Nephron (organoid): Measurements from ENCODE around the gene USP30.
A peak's percentile ranks its signal among the peaks of the same experiment; 100 is the strongest.
"Not testable (repeated sequence)": the region's sequence is repeated elsewhere in the genome, so short reads cannot be mapped to it uniquely, and the experiment has no call there.

Source experiments
- H3K27ac Mint-ChIP-seq, 3 experiments: 2 replicates each; pipeline ENCODE4 v1.8.0; 2020; ENCODE audit warnings: mixed read lengths in 3 of 3, mild to moderate bottlenecking in 2 of 3, moderate library complexity in 1 of 3
- H3K27me3 Mint-ChIP-seq: 2 replicates; pipeline ENCODE4 v1.8.0; 2021; ENCODE audit warnings: low read depth, mild to moderate bottlenecking, moderate library complexity, mixed read lengths
- H3K36me3 Mint-ChIP-seq: 2 replicates; pipeline ENCODE4 v1.8.0; 2020; ENCODE audit warnings: low read depth, mixed read lengths
- H3K4me1 Mint-ChIP-seq: 2 replicates; pipeline ENCODE4 v1.8.0; 2020; ENCODE audit warnings: mixed read lengths
- H3K4me3 Mint-ChIP-seq, 3 experiments: 2 replicates each; pipeline ENCODE4 v1.8.0; 2020; ENCODE audit warnings: mild to moderate bottlenecking in 3 of 3, mixed read lengths in 3 of 3, moderate library complexity in 2 of 3
- H3K9me3 Mint-ChIP-seq: 2 replicates; pipeline ENCODE4 v1.8.0; 2020; ENCODE audit warnings: mixed read lengths
- TF ChIP-seq, protein P1 (sequence below), 3 experiments: fragments of 200-600 bp; sonication (generic); IDR thresholded peaks; one replicate each; pipeline ENCODE4 v1.5.0; 2021; ENCODE audit warnings: antibody characterized with exemption in 3 of 3; ENCODE audit not compliant: unreplicated experiment in 3 of 3

USP30 gene

DNA sequence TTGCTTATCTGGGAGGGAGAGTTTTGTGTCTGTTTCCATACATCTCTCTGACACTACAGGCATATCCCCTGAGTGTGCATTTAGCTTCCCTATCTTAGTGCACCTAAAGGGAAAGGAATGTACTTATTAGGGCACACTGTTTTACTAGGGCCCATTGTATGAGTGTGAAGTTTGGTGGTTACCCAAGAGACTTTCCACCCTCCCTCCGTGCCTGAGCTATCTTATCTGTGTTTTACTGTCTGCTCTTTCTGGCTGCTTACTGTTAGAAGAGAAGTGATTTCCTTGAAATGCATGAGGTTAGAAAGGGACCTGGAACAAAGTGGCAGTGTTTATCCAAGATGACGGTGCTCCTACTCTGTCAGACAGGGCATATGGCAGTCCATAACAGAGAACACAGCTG is 23.0 kb upstream of the USP30 start:
- Mint-ChIP-seq H3K27ac (no peak overlapping the region), H3K36me3 (no peaks in the 10 kb centered on the region), H3K4me1 (peaks cover 15% of the 10 kb centered on the region), H3K27me3 (peaks cover 7% of the 10 kb centered on the region), H3K4me3 (no peak overlapping the region), H3K9me3 (no peaks in the 10 kb centered on the region)
- TF ChIP-seq, protein P1, sequence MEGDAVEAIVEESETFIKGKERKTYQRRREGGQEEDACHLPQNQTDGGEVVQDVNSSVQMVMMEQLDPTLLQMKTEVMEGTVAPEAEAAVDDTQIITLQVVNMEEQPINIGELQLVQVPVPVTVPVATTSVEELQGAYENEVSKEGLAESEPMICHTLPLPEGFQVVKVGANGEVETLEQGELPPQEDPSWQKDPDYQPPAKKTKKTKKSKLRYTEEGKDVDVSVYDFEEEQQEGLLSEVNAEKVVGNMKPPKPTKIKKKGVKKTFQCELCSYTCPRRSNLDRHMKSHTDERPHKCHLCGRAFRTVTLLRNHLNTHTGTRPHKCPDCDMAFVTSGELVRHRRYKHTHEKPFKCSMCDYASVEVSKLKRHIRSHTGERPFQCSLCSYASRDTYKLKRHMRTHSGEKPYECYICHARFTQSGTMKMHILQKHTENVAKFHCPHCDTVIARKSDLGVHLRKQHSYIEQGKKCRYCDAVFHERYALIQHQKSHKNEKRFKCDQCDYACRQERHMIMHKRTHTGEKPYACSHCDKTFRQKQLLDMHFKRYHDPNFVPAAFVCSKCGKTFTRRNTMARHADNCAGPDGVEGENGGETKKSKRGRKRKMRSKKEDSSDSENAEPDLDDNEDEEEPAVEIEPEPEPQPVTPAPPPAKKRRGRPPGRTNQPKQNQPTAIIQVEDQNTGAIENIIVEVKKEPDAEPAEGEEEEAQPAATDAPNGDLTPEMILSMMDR (IDR thresholded peaks at IDR 0.05; ENCODE audit: unreplicated experiment in 3 of 3) = no peak

DNA sequence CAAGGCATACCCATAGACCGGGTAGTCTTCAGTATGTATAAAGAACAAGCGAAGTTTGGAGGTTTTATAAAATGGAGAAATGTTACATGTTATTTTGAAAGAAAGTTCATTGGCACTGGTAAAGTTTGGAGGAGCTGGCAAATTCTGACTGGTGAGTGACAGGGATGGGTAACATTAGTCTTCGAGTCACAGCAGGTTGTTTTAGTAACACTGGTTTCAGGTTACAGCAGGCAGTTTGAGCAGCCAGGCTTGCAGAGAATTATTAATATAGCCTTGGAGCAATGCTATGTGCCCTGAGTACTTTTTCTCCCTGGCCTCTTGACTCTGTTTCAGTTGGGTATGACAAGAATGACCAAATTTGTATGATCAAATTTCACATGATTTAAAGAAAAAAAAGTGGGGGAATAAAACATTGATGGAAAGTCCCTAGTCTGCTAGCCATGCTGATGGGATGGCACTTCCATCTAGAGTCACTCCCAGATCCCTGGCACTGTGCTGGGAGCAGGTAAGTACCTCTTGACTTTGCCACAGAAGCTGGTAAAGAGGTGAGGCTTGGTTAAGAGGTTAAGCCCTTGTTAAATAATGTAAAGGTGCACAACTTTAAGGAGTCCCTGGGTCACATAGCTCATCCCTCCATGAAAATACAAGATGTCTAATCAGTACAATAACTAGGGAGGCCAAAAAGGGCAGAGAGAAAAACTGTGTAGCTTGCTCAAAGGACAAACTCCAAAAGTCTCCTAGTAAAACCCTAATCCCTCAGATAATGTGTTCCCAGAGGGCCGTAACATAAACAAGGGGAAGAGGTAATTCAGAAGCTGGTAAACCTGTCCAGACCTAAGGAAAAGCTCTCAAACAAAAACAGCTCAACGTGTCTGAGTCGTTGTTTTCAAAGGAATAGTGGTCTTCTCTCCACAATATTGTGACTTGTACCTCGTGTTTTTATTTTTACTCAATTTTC is 18.9 kb upstream of the USP30 start:
- peak overlapping the region in 1 of 3 experiments; percentile 39 for H3K27ac Mint-ChIP-seq
- peaks cover 6% of the 10 kb centered on the region for H3K9me3 Mint-ChIP-seq
- TF ChIP-seq, protein P1 (IDR thresholded peaks at IDR 0.05; ENCODE audit: unreplicated experiment in 3 of 3) = no peak
- H3K4me1 Mint-ChIP-seq = peaks cover 7% of the 10 kb centered on the region
- H3K27me3 Mint-ChIP-seq = peaks cover 7% of the 10 kb centered on the region
- H3K4me3 Mint-ChIP-seq = no peak overlapping the region
- no peaks in the 10 kb centered on the region for H3K36me3 Mint-ChIP-seq

DNA sequence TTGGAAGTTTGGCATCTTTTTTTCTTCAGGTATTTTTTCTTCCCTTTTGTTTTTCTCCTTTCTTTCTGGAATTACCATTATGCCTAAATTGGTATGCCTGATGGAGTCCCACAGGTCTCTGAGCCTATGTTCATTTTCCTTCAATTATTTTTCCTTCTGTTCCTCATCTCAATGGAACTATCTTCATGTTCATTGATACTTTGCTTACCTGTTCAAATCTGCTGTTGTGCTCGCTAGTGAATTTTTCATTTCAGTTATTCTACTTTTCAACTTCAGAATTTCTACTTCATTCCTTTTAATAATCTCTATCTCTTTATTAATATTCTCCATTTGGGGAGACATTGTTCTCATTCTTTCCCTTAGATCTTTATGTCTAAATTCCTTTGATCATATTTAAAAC is 15.4 kb upstream of the USP30 start:
- no peak overlapping the region for H3K4me3 Mint-ChIP-seq
- no peak overlapping the region for H3K27ac Mint-ChIP-seq
- no peaks in the 10 kb centered on the region for H3K27me3 Mint-ChIP-seq
- H3K4me1 Mint-ChIP-seq = peaks cover 7% of the 10 kb centered on the region
- TF ChIP-seq, protein P1 (IDR thresholded peaks at IDR 0.05; ENCODE audit: unreplicated experiment in 3 of 3) = no peak
- peaks cover 11% of the 10 kb centered on the region for H3K9me3 Mint-ChIP-seq
- H3K36me3 Mint-ChIP-seq = no peaks in the 10 kb centered on the region

DNA sequence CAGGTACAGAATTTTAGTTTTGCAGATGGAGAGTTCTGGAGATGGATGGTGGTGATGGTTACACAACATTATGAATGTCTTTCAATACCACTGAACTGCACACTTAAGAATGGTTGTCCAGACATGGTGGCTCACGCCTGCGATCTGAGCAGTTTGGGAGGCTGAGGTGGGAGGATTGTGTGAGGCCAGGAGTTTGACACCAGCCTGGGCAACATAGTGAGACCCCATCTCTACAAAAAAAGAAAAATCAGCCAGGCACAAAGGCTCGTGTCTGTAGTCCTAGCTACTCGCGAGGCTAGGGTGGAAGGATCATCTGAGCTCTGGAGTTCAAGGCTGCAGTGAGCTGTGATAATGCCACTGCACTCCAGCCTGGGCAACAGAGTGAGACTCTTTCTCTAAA is 8.1 kb upstream of the USP30 start:
- TF ChIP-seq, protein P1 (IDR thresholded peaks at IDR 0.05; ENCODE audit: unreplicated experiment in 3 of 3) = no peak
- H3K9me3 Mint-ChIP-seq = peaks cover 3% of the 10 kb centered on the region
- H3K27me3 Mint-ChIP-seq = peaks cover 10% of the 10 kb centered on the region
- H3K4me3 Mint-ChIP-seq = no peak overlapping the region
- no peaks in the 10 kb centered on the region for H3K4me1 Mint-ChIP-seq
- no peak overlapping the region for H3K27ac Mint-ChIP-seq
- H3K36me3 Mint-ChIP-seq = no peaks in the 10 kb centered on the region

DNA sequence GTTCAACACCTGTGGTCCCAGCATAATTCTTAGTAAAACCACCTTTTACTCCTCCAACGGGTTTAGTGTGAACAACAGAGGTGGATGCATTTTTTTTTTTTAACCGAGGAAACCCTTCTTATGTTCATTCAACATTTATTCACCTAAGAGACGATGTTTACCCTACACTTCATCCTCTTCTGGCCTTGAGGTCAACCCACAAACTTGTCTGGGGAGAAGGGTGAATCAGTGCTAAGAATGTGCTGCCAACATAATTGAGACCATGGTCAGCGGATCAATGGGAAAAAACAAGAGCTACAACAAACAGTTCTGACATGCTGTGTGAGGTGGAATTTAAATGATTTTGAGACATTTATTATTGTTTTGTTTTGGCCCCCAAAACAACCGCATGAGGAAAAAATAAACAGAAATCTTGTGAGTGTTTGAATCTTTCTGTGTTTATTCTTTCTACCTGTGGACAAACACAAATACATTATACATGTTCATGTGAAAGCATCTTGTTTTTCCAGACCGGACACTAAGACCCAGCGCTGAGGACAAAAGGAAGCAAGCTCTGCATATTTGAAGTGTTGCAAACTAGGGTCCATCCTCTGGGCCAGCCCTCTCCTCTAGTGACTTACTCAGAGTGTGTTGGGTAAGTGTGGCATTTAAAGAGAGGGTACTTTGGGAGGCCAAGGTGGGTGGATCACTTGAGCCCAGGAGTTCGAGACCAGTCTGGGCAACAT is 5.1 kb upstream of the USP30 start:
- H3K36me3 Mint-ChIP-seq = no peaks in the 10 kb centered on the region
- no peak overlapping the region for H3K27ac Mint-ChIP-seq
- no peaks in the 10 kb centered on the region for H3K9me3 Mint-ChIP-seq
- H3K4me3 Mint-ChIP-seq = no peak overlapping the region
- peaks cover 4% of the 10 kb centered on the region for H3K4me1 Mint-ChIP-seq
- H3K27me3 Mint-ChIP-seq = peaks cover 8% of the 10 kb centered on the region
- TF ChIP-seq, protein P1 (IDR thresholded peaks at IDR 0.05; ENCODE audit: unreplicated experiment in 3 of 3) = no peak

DNA sequence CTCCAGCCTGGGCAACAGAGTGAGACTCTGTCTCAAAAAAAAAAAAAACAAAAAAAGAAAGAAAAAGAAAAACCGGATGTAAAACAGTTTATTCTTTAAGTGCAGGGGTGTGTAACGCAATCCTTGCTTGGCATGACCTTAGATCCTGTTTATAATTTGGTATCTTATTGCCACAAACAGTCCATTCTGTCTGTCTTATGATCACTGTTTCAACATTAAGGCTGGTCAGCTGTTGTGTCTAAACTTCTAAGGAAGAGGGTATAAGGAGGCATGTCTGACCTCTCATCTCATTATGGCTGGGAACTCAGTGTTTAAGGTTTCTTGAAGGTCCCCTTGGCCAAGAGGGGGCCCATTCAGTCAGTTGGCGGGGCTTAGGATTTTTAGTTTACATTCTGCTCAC is 3.7 kb upstream of the USP30 start:
- H3K27me3 Mint-ChIP-seq, H3K36me3 Mint-ChIP-seq, H3K9me3 Mint-ChIP-seq: not testable (repeated sequence)
- Mint-ChIP-seq H3K27ac (peak overlapping the region in 2 of 3 experiments; percentile 12 to 63), H3K4me1 (peaks cover 11% of the 10 kb centered on the region), H3K4me3 (peak overlapping the region in 2 of 3 experiments; percentile 34 to 46)

DNA sequence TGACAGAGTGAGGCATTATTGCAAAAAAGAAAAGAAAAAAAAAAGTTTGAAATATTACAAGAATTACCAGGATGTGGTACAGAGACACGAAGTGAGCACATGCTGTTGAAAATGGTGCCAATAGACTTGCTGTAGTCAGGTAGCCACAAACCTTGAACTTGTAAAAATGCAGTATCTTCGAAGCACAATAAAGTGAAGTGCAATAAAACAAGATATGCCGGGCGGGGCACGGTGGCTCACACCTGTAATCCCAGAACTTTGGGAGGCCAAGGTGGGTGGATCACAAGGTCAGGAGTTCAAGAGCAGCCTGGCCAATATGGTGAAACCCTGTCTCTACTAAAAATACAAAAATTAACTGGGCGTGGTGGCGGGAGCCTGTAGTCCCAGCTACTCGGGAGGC is 2.6 kb upstream of the USP30 start:
- H3K4me3 Mint-ChIP-seq = peak overlapping the region; percentile 23 to 47 (median 45)
- not testable (repeated sequence) for H3K27ac Mint-ChIP-seq, H3K27me3 Mint-ChIP-seq, H3K36me3 Mint-ChIP-seq, H3K9me3 Mint-ChIP-seq
- peaks cover 15% of the 10 kb centered on the region for H3K4me1 Mint-ChIP-seq
